ENCODE results near the gene KCNC1. TPM values are rescaled to one million over a fixed set of nuclear protein-coding genes. Genes with fewer than 3 reads are reported as not detected.

The KCNC1 gene
- total and polyA plus RNA-seq, 9 of the 15 experiments (the other 6 are each of a cell fraction or from before 2014, with no cell fraction given) = 0.05 to 0.08 TPM; not detected in 7

GRCh38 chr11:17718015-17718414, 16.6 kb upstream of the KCNC1 start:
- DNase-seq (ENCODE audit: extremely low read depth in 1 of 4, low spot score in 3 of 4) (no peak), ATAC-seq (no peak), FAIRE-seq (no peak)
- H3K4me3 ChIP-seq = no peak overlapping the region
- in situ Hi-C loops (cut with MboI) (no loop called here), intact Hi-C loops (cut with micrococcal nuclease) (no loop called here)
- no TSS peak for BruUV-seq (replicated peaks)
- WGBS (ENCODE audit: insufficient coverage, low coverage, missing lambda C conversion rate) = 3% methylated on average over 6 of the region's 7 CpGs
- H3K9me3 ChIP-seq (replicated peaks; ENCODE audit: control insufficient read depth, insufficient read depth, low read depth, low read length) = no peaks in the 10 kb centered on the region
- no peaks in the 10 kb centered on the region for H3K36me3 ChIP-seq (ENCODE audit: control insufficient read depth, insufficient read depth, low read length)
- peaks cover 0 to 10% of the 10 kb centered on the region in 2 experiments; a peak in 2 of 5 replicates for H3K4me1 ChIP-seq (replicated peaks in 1 of 2; ENCODE audit: control insufficient read depth in 2 of 2, insufficient read depth in 2 of 2, low read length in 2 of 2)
- H4K20me1 ChIP-seq (replicated peaks; ENCODE audit: control insufficient read depth, insufficient read depth, low read length) = peaks cover 4% of the 10 kb centered on the region; the same call in 1 of the 2 replicates
- no peaks in the 10 kb centered on the region for H3K9me1 ChIP-seq (ENCODE audit: control insufficient read depth, insufficient read depth, low read length)
- no peak overlapping the region for H2AFZ ChIP-seq (ENCODE audit: low read depth, low read length)
- no peak overlapping the region for H3K27ac ChIP-seq (ENCODE audit: extremely low read depth, low read depth, low read length)
- H3K79me2 ChIP-seq (ENCODE audit: control insufficient read depth, insufficient read depth, low read length) = no peaks in the 10 kb centered on the region
- CTCF ChIA-PET (ENCODE audit: low intra/inter-chr PET ratio) = no interaction called here
- H3K4me2 ChIP-seq (ENCODE audit: insufficient read depth, low read length) = no peak overlapping the region
- peaks cover 0 to 35% of the 10 kb centered on the region in 2 experiments; a peak in 3 of 5 replicates for H3K27me3 ChIP-seq (ENCODE audit: control insufficient read depth in 2 of 2, insufficient read depth in 2 of 2, low read length in 2 of 2)
- TF ChIP-seq NR4A1 (CRISPR knock-in tag; IDR thresholded peaks at IDR 0.05) = no peak
- no peak for TF ChIP-seq NR4A1 (tag; IDR thresholded peaks at IDR 0.05)
- no peak for TF ChIP-seq RFX5 (IDR thresholded peaks at IDR 0.05; ENCODE audit: low read depth, low read length)
- TF ChIP-seq ERF (CRISPR knock-in tag; IDR thresholded peaks at IDR 0.05) = no peak
- no peak for TF ChIP-seq GATAD2A (IDR thresholded peaks at IDR 0.05)
- TF ChIP-seq KDM5B (IDR thresholded peaks at IDR 0.05; ENCODE audit: insufficient replicate concordance, low read depth, low read length) = no peak
- no peak for TF ChIP-seq ZNF644 (tag; IDR thresholded peaks at IDR 0.05; ENCODE audit: low read depth)
- POLR2A ChIA-PET = no interaction called here
- no peak overlapping the region for H3K9ac ChIP-seq (ENCODE audit: insufficient read depth in 1 of 2, low read depth in 2 of 2, low read length in 2 of 2)

- Histone ChIP-seq H3K4me2 (ENCODE audit: insufficient read depth, low read length) (no peak overlapping the region), H3K27me3 (ENCODE audit: control insufficient read depth in 2 of 2, insufficient read depth in 2 of 2, low read length in 2 of 2) (peaks cover 0 to 35% of the 10 kb centered on the region in 2 experiments; a peak in 3 of 5 replicates), H3K9me1 (ENCODE audit: control insufficient read depth, insufficient read depth, low read length) (no peaks in the 10 kb centered on the region), H3K79me2 (ENCODE audit: control insufficient read depth, insufficient read depth, low read length) (no peaks in the 10 kb centered on the region), H3K9me3 (replicated peaks; ENCODE audit: control insufficient read depth, insufficient read depth, low read depth, low read length) (no peaks in the 10 kb centered on the region), H3K4me1 (replicated peaks in 1 of 2; ENCODE audit: control insufficient read depth in 2 of 2, insufficient read depth in 2 of 2, low read length in 2 of 2) (peaks cover 0 to 10% of the 10 kb centered on the region in 2 experiments; a peak in 2 of 5 replicates), H3K4me3 (no peak overlapping the region), H4K20me1 (replicated peaks; ENCODE audit: control insufficient read depth, insufficient read depth, low read length) (peaks cover 4% of the 10 kb centered on the region; the same call in 1 of the 2 replicates), H3K27ac (ENCODE audit: extremely low read depth, low read depth, low read length) (no peak overlapping the region), H2AFZ (ENCODE audit: low read depth, low read length) (no peak overlapping the region), H3K9ac (ENCODE audit: insufficient read depth in 1 of 2, low read depth in 2 of 2, low read length in 2 of 2) (no peak overlapping the region), H3K36me3 (ENCODE audit: control insufficient read depth, insufficient read depth, low read length) (no peaks in the 10 kb centered on the region)
- in situ Hi-C loops (cut with MboI) = no loop called here
- CTCF ChIA-PET (ENCODE audit: low intra/inter-chr PET ratio) = no interaction called here
- intact Hi-C loops (cut with micrococcal nuclease) = no loop called here
- FAIRE-seq = no peak
- POLR2A ChIA-PET = interaction anchor here (0.7 kb wide), 1 partner anchor 191 kb away, joined by 3 read pairs; no protein-coding TSS in a partner anchor
- ATAC-seq = no peak
- DNase-seq (ENCODE audit: extremely low read depth in 1 of 4, low spot score in 3 of 4) = no peak
- WGBS (ENCODE audit: insufficient coverage, low coverage, missing lambda C conversion rate) = under 1% methylated on average over 16 of the region's 16 CpGs
- BruUV-seq (replicated peaks) = no TSS peak
- TF ChIP-seq ZNF512 (tag; IDR thresholded peaks at IDR 0.05) (no peak), CBX1 (IDR thresholded peaks at IDR 0.05; ENCODE audit: low read depth) (no peak), MTF1 (CRISPR knock-in tag; IDR thresholded peaks at IDR 0.05; ENCODE audit: borderline replicate concordance) (no peak), THRAP3 (IDR thresholded peaks at IDR 0.05; ENCODE audit: borderline replicate concordance) (no peak)
Observed at GRCh38 chr11:17718510-17718962, 16.0 kb upstream of the KCNC1 start.

All from K562 (cell line).